Panc1 (cell line): ENCODE measurements around the gene FEN1.
A peak's percentile ranks its signal among the peaks of the same experiment; 100 is the strongest.

Experiments
- POLR2AphosphoS5 ChIP-seq: IDR thresholded peaks from 2 replicates; pipeline ENCODE4 v1.6.1; 2012; ENCODE audit warnings: mild to moderate bottlenecking, low read depth, low read length, moderate library complexity
- TF ChIP-seq, protein P1 (sequence below): fragments of 450-650 bp; IDR thresholded peaks from 2 replicates; pipeline ENCODE4 v1.5.1; 2017; ENCODE audit warnings: mild to moderate bottlenecking

- TF ChIP-seq, protein P1, sequence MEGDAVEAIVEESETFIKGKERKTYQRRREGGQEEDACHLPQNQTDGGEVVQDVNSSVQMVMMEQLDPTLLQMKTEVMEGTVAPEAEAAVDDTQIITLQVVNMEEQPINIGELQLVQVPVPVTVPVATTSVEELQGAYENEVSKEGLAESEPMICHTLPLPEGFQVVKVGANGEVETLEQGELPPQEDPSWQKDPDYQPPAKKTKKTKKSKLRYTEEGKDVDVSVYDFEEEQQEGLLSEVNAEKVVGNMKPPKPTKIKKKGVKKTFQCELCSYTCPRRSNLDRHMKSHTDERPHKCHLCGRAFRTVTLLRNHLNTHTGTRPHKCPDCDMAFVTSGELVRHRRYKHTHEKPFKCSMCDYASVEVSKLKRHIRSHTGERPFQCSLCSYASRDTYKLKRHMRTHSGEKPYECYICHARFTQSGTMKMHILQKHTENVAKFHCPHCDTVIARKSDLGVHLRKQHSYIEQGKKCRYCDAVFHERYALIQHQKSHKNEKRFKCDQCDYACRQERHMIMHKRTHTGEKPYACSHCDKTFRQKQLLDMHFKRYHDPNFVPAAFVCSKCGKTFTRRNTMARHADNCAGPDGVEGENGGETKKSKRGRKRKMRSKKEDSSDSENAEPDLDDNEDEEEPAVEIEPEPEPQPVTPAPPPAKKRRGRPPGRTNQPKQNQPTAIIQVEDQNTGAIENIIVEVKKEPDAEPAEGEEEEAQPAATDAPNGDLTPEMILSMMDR, result no peak
- peak; percentile 86 for TF ChIP-seq POLR2AphosphoS5
These were observed 22.5 kb downstream of the FEN1 start for GRCh38 chr11:61814958-61815789.
